ENCODE results near the gene NLRP3.

DNA sequence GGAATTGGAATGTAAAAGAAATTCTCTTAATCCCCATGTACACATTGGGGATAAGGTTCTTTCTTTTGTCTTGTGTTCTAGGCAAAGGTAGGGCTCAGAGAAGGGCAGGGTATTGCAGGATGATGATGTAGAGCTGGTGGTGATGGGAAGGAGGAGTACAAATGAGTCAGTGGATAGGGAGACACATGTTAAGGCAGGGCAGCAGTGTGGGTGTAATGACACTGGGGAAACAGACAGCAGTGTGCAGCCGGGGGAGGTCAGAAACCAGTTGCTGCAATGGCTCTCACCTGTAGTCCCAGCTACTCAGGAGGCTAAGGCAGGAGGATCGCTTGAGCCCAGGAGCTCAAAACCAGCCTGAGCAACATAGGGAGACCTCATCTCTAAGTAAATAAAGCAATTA lies 5.1 kb downstream of the NLRP3 start:
- TF ChIP-seq CTCF (conservative IDR thresholded peaks at IDR 0.05 in 1 of 2, IDR thresholded peaks at IDR 0.05 in 1 of 2; ENCODE audit: extremely low read depth in 1 of 2, insufficient read depth in 1 of 2, low read depth in 1 of 2, low read length in 2 of 2) (no peak), EZH2 (IDR thresholded peaks at IDR 0.05; ENCODE audit: borderline replicate concordance, low read length) (no peak)
